Mesothelial cell of epicardium (in vitro differentiated cells): Measurements from ENCODE around the gene FGF2. TPM values are rescaled to one million over a fixed set of nuclear protein-coding genes. Genes with fewer than 3 reads are reported as not detected.

Experiments
- DNase-seq, 2 experiments: peaks; one replicate each; pipeline ENCODE4 v3.0.0; 2021; ENCODE audit warnings: low spot score in 2 of 2; ENCODE audit not compliant: unreplicated experiment in 2 of 2
- H3K27ac Mint-ChIP-seq: 2 replicates; pipeline ENCODE4 v1.8.0; 2021; ENCODE audit warnings: mixed read lengths
- H3K27me3 Mint-ChIP-seq: 2 replicates; pipeline ENCODE4 v1.8.0; 2021; ENCODE audit warnings: low read depth, mixed read lengths
- H3K36me3 Mint-ChIP-seq: 2 replicates; pipeline ENCODE4 v1.8.0; 2021; ENCODE audit warnings: mixed read lengths
- H3K4me1 Mint-ChIP-seq: 2 replicates; pipeline ENCODE4 v1.8.0; 2021; ENCODE audit warnings: mixed read lengths
- H3K4me3 Mint-ChIP-seq: 2 replicates; pipeline ENCODE4 v1.8.0; 2021; ENCODE audit warnings: mild to moderate bottlenecking, moderate library complexity, mixed read lengths
- H3K9me3 Mint-ChIP-seq: 2 replicates; pipeline ENCODE4 v1.8.0; 2021; ENCODE audit warnings: mixed read lengths
- CTCF ChIP-seq: fragments of 200-600 bp; sonication (generic); IDR thresholded peaks from one replicate; pipeline ENCODE4 v1.5.0; 2021; ENCODE audit warnings: antibody characterized with exemption; ENCODE audit not compliant: unreplicated experiment
- total RNA-seq: library from RNA; stranded (reverse); gene quantifications from 3 replicates; pipeline ENCODE4 v1.2.1, GENCODE V29; 2021

FGF2 gene
- total RNA-seq, 1 donor from 2014 or later, result 11.3 TPM

- TF ChIP-seq CTCF, result no peak
- Mint-ChIP-seq H3K4me3 (no peak overlapping the region), H3K4me1 (no peaks in the 10 kb centered on the region), H3K27me3 (no peaks in the 10 kb centered on the region), H3K36me3 (peaks cover 30% of the 10 kb centered on the region), H3K27ac (no peak overlapping the region), H3K9me3 (no peaks in the 10 kb centered on the region)
- DNase-seq, result no peak
Observed at GRCh38 chr4:122889726-122890125, 63.1 kb downstream of the FGF2 start.

GRCh38 chr4:122890147-122890795 lies 63.6 kb downstream of the FGF2 start:
- H3K27me3 Mint-ChIP-seq, result no peaks in the 10 kb centered on the region
- H3K9me3 Mint-ChIP-seq, result no peaks in the 10 kb centered on the region
- no peak overlapping the region for H3K4me3 Mint-ChIP-seq
- H3K27ac Mint-ChIP-seq, result no peak overlapping the region
- no peaks in the 10 kb centered on the region for H3K4me1 Mint-ChIP-seq
- H3K36me3 Mint-ChIP-seq, result peaks cover 28% of the 10 kb centered on the region
- DNase-seq, result no peak
- no peak for TF ChIP-seq CTCF

GRCh38 chr4:122894827-122895226 lies 68.2 kb downstream of the FGF2 start:
- peaks cover 14% of the 10 kb centered on the region for H3K36me3 Mint-ChIP-seq

GRCh38 chr4:122895336-122895995 lies 68.8 kb downstream of the FGF2 start:
- no peak overlapping the region for H3K27ac Mint-ChIP-seq
- no peaks in the 10 kb centered on the region for H3K4me1 Mint-ChIP-seq

More at GRCh38 chr4:122894827-122895226, 68.2 kb downstream of the FGF2 start:
- Mint-ChIP-seq H3K4me1 (no peaks in the 10 kb centered on the region), H3K4me3 (no peak overlapping the region), H3K27me3 (no peaks in the 10 kb centered on the region), H3K9me3 (no peaks in the 10 kb centered on the region), H3K27ac (no peak overlapping the region)
- TF ChIP-seq CTCF, result no peak
- DNase-seq, result no peak

GRCh38 chr4:122896270-122896669 lies 69.6 kb downstream of the FGF2 start:
- no peak overlapping the region for H3K4me3 Mint-ChIP-seq
- H3K9me3 Mint-ChIP-seq, result no peaks in the 10 kb centered on the region
- H3K36me3 Mint-ChIP-seq, result peaks cover 17% of the 10 kb centered on the region
- no peak for TF ChIP-seq CTCF
- no peak for DNase-seq
- no peak overlapping the region for H3K27ac Mint-ChIP-seq
- H3K27me3 Mint-ChIP-seq, result no peaks in the 10 kb centered on the region
- no peaks in the 10 kb centered on the region for H3K4me1 Mint-ChIP-seq

More at GRCh38 chr4:122895336-122895995, 68.8 kb downstream of the FGF2 start:
- no peak for TF ChIP-seq CTCF
- no peak overlapping the region for H3K4me3 Mint-ChIP-seq
- DNase-seq, result no peak
- H3K9me3 Mint-ChIP-seq, result no peaks in the 10 kb centered on the region
- peaks cover 17% of the 10 kb centered on the region for H3K36me3 Mint-ChIP-seq
- no peaks in the 10 kb centered on the region for H3K27me3 Mint-ChIP-seq
